Germinal center (tissue), 1 donor: ENCODE data around the gene HOXC12.

Experiments used
- DNase-seq: peaks from one replicate; pipeline ENCODE4 v3.0.0; 2012; ENCODE audit warnings: mixed read lengths, low spot score

HOXC12 gene

DNA sequence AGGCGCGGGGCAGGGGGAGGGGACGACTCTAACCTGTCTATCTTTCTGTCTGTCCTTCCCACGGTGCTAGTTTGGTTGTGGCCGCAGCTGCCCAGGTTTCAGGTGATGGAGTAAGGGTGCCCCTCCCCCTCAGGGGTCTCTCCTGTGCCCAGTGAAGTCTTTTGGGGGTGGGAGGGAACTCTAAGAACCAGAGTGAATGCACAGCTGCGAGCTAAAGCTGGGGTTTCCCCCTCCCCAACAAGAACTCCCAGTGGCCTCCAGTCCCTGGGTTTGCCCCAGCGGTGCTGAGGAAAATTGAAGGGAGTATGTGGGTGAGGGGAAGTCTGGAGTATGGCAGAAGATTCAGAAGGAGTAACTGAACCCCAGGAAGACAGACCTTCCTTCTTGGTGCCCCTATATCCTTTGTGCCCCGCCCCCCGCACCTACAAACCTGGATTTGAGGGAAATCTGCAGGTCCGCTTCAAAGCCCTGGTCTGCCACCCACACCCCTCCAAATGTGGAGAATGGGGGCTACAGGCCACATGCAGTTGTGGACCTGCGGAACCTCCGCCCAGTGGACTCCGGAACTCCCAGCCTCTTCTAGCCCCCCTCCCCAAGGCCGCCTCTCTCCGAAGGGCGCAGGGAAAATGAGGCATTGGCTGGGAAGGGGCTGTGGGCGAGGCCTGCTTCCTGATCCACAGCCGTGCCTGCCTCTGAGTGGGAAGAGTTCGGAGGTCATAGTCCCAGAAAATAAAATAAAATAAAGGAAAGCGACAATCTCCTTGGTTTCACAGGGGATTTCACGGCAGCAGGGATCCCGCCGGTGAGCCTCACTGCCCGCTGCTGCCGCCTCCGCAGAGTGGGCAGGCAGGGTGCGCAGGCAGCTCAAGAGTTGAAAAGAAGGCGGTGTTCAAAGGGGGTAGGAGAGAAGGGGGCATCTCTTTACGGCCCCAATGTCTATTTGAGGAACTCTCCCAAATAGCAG lies 41.8 kb downstream of the HOXC12 start:
- no peak for DNase-seq

DNA sequence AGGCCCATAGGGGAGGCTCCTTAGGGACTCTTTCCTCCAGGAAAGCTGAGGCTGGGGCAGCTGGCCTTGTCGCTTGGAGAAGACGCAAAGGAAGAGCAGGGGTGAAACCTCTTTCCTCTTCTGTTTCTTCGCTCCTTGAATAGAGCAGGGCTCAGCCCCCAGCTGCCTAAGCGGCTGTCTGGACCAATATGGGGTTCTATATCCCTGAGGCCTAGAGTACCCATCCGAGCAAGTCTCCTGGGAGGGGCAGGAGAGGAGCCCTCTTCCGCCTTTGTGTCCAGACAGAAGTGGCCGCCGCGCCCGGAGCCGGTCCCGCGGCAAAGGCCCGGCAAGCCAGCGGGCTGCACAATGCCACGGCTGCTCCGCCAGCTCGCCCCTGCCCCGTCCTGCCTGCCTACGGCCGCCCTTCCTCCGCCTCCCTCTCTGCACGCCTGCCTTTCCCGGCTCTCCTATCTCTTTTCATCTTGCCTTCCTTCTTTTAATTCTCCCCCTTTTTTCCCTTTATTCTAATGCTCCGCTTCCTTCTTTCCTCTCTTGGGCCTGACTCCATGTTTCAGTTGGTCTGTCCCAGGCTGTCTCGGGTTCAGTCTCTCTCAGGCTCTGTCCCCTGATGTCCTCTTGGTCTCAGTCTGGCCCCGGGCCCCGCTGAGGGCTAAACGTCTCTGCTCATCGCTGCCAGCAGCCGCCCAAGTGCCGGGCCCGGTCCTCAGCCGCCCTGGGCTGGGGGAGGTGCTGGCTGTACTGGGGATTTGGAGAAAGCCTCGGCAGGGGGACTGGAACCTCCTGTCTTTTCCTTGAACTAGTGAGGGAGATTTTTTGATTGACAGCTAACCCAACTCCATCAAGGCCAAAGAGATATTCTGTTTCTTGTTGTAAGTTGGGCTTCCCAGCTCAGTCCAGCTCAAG lies 42.8 kb downstream of the HOXC12 start:
- DNase-seq = no peak

DNA sequence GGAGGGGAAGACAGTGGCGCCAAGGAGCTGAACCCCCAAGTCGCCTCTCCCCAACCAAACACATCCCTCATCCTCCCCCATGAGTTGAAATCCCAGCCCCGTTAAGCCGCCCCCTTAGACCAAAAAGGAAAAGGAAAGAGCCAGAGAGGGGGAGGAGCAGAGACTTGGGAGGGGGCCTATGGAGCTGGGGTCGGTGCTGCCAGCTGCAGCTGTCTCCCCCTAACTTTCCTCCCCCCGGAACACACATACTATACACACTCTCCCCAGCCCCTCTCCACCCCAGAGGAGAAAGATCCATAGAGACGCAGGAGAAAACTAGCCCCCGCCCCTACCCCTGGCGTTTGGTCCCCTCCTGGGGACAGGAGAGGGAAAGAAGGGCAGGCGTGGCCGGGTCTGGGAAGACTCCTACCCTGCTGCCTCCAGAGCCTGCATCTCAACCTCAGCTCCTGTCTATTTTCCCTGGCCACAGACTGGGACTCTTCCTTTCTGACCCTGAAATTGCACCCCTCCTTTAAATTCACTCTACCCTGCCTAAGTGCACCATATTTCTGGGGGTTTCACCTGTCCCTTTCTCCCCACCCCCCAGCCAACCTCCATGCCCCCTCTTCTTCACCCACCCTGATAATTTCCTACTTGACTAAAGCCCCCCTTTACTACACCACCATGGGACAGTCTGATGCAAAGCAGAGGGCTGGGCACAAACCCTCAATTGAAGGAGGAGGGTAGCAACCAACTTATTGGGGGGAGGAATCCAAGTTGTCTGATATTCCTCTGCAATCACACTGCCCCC lies 43.6 kb downstream of the HOXC12 start:
- no peak for DNase-seq

DNA sequence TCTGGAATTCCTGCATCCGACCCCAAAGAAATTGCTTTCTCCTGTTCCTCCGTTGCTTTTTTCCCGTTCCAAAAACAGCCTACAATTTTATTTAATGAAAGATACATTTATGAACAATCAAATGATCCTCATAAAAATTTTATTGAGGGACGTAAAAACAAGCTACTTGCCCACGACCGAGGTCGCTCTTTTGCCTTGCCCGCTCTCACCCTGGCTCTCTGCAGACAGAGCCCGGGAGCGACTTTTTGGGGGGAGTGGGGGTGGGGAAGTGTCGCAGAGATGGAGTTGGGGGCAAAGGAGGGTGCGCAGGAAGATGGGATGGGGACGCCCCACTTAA lies 44.2 kb downstream of the HOXC12 start:
- DNase-seq = no peak

DNA sequence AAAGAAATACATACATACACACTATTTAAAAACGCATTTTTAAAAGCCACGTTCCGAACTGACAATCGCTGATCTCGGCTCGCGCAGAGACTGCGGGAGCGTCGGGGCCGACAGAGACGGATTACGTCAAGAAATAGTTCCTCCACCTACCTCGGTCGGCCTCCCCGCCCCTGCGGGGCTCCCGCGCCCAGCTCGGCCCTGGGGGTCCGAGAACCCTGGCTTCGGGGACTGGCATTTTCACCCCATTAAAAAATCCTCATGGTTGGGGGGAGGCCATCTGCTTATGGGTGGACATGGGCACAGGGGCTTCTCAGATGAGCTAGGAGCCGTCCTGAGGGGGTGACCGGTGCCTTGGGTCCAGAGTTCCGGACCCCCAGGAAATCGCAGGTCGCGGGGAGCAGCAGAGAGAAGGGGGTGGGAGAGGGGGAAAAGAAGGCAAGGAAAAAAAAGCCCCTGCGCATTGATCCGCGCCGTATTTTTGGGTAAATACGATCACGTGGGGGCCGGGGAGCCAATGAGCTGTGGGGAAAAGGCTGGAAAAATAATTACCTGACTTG lies 44.9 kb downstream of the HOXC12 start:
- DNase-seq = peak; percentile 42

DNA sequence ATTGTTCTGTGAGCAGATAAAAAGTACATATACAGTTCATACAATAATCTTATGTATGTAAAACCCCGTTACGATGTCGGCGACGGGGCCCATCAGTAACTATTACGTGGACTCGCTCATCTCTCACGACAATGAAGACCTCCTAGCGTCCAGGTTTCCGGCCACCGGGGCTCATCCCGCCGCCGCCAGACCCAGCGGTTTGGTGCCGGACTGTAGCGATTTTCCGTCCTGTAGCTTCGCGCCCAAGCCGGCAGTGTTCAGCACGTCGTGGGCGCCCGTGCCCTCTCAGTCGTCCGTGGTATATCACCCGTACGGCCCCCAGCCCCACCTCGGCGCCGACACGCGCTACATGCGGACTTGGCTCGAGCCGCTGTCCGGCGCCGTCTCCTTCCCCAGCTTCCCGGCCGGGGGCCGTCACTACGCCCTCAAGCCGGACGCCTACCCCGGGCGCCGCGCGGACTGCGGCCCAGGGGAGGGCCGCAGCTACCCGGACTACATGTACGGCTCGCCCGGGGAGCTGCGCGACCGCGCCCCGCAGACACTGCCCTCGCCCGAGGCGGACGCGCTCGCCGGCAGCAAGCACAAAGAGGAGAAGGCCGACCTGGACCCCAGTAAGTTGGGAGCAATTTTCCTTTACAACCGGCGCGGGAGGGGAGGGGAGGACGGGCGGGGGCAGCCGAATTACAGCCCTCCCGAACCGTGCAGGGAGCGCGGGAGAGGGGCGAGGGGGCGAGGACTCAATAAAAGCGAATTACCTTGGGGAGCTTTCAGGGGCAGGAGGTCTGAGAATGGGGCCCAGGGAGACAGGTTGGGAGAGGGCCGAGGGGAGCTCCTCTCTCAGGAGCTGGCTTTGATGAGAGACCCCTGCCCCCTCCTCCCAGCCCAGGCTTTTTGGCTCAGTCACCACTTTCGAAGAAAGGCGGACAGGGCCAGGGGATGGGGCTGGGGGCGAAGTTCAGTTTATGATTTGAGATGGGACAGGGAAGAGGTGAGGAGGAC lies 45.7 kb downstream of the HOXC12 start, which contains the start of gene HOXC9:
HOXC9 (plus strand) TSS at position 46 of the 999 bp plus-strand sequence; CDS start at position 74, 28 bp downstream.
- DNase-seq = no peak

DNA sequence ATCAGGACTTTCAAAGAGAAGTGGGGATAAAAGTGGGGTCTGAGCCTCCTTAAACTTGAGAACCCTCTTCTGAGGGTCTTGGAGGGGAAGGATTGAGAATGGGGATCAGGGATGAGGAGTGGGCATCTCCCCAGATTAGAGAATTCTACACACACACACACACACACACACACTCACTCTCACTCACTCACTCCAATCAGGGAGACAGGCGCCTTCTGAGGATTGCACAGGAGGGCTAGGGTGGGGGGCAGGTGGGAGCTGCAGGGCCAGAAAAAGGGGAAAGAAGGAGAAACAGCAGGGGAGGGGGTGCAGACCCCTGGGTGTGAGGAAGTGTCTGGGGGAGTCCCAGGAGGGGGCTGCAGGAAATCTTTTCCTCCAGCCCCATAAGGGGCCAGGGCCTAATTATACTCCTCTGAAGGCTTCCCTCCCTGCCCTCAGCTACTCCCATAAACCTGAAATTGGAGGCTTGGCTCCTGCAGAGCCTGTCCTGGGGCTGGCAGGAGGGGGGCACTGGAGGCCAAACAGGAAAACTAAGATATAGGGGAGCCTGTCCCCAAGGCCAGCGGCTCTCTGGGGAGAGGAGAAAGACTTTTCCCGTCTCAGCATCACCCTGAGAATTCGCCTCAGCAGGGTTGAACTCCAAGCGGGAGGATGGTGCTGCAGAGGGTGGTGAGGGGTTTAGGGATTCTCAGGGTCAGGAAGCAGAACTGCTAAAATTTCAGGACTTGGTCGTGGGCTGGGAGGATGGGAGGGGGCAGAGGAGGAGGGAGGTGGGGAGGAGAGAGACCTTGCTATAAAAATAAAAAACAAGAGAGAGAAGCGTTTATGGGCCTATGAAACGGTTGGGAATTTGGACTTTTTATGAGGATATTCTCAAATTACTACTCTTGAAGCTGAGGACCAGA lies 46.8 kb downstream of the HOXC12 start:
- DNase-seq = no peak

DNA sequence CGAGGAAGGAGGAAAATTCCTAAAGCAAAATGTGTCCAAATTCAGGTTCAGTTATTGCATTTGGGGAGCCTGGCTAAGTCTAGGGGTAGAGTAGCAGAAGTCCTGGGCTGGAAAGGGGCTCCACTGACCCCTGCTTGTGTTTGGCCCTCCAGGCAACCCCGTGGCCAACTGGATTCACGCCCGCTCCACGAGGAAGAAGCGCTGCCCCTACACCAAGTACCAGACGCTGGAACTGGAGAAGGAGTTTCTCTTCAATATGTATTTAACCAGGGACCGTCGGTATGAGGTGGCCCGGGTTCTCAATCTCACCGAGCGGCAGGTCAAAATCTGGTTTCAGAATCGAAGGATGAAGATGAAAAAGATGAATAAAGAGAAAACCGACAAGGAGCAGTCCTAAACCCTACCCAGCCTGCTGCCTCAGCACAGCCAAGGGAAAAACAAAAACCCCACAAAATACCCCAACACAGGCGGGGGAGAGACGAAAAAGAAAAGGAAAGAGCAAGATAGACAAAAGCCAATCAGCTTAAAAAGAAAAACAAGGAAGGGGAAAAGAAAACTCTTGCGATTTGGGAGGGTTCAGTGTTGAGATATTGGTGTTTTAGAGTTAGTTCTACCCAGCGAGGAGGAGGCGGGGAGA lies 47.7 kb downstream of the HOXC12 start:
- DNase-seq = no peak

DNA sequence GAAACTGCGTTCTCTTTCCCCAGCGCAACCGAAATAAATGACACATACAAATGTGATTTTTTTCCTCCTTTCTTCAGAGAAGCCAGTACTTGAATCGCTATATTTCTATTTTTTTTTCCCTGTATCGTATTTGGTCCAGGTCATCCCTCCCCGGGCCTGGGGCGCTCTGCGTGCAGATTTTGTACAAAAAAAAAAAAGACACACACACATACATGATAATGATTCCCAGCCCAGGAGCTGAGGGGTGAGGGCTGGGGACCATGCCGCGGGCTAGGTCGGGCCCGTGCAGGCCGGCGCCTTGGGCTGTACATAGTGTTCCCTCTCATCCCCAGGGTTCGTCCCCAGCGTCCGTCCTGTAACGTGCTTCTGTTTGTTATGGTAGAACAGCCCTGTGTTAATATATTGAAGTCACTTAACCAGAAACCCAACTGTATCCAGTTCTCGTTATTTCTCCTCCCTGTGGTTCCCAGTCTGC lies 48.2 kb downstream of the HOXC12 start:
- DNase-seq = no peak

DNA sequence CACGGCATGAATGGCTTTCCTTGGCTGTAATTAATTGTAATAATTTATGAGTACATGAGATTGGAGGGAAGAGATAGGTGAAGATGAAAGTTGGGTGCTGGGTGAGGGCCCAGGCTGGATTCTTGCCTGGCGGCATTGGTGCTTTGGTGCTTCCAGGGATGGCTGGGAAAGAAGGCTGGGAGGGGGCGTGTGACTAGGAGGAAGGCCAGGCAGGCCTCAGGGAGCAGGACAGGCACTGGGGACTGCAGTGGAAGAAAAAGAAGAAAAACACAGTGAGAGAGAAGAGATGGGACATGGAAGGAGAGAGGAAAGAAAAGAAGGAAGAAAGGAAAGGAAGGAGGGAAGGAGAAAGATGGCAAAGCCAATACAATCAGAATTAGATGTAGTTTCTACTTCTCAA lies 48.9 kb downstream of the HOXC12 start:
- no peak for DNase-seq

DNA sequence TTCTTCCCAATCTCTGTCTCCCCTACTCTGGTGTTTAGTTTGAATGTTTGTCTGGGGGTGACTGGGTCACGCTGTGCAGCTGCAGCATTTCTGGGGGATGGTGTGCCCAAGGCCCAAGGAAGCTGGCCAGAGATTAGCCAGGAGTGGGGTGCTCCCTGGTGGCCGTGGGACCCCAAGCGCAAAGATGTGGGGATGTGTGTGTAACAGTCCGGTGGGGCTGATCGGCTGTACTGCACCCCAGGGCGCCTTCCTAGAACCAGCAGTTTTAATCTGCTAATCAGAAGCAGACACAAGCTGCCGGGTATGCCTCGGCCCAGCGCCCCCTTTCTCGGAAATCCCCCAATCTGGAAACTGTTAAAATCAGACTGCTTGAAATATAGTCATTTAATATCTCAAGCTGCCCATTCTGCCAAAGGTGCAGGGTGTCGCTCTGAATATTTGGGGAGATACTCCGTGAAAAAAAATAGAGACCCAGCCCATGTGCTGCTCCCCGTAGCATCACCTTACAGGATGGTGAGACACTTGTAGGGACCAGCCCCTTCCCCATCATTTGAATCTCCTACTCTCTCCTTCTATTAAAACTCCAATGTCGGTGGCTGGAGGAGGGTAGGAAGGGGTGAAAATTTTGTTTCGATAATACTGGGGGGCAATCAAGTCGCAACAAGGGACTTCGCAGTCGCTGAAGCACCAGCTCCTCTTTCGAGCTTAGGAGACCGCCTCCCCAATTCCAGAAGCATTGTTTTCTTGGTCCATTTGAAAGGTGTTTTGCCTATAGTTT lies 49.5 kb downstream of the HOXC12 start:
- no peak for DNase-seq

DNA sequence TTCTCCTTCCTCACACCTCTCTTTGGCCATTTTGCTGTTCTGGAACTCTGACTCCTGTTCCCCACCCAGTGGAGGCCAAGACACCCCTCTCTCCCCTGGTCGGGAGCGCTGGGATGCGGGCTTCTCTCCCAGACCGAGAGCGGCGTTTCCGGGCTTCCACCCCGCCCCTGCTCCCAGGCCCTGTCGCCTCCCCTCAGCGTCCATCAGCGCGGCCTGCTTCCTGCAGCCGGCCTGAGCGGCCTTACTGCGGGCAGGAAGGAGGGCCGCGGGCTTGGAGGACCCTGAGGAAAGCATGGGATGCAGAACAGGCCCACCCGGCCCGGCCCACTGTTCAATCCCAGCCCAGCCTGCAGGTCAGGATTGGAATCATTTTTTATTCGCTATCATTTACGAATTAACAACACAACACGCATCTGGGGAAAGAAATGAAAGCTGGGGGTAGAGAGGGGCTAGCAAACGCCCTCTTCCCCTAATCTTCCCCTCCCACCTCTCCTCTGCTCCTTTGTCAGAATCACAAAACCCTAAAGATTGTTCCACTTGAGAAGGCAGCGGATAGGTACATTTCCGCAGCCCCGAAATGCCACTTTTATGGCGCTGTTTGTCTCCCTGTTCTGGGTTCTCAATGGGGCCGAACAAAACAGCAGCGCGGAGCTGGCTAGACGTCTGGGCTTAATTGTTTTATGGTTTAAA lies 50.3 kb downstream of the HOXC12 start:
- DNase-seq = no peak

DNA sequence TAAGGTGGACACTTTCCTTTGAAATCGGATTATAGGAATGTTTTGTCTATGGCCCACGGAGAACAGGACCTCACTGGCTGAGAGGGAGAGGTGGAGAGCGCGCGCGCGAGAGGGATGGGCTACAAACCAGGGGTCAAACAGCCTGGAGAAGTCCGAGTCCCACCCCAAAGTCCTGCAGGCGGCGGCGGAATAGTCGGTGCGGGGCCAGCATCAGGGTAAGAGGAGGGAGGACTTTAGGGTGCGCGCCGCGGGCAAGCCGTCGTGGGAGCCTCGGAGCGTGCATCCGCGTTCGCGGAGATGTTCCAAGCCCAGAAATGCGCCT lies 50.8 kb downstream of the HOXC12 start:
- DNase-seq = no peak

DNA sequence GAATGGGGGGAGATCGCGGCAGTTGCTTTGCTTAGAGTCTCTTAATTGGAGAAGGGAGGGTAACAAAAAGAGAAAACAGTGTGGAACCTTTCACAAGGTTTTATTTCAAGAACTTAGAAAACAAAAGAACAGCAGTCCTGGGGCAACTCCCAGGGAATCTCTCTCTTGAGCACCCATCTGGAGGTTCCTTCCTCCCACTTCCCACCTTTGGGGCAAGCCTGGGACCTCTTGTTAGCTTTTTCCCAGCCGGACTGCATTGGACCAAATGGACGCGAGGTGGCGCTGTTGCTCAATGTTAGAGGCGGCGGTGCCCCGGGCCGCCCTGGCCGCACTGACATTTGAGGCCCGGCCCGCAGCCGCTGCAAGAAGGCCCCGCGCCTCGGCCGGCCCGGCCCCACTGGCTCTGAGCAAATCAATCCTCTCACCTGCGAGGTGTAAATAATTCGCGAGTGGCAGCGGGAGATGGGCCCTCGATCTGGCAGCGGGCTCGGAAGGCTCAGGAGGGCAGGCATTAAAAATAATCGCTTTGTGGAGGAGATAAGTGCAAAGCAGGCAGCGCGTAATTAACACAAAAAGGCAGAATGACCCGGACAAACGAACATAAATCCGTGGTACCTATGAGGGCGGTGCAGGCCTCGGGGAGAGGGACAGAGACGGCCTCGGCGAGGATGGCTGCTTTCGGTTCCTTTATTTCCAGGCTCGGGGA lies 51.3 kb downstream of the HOXC12 start:
- DNase-seq = peak; percentile 86

DNA sequence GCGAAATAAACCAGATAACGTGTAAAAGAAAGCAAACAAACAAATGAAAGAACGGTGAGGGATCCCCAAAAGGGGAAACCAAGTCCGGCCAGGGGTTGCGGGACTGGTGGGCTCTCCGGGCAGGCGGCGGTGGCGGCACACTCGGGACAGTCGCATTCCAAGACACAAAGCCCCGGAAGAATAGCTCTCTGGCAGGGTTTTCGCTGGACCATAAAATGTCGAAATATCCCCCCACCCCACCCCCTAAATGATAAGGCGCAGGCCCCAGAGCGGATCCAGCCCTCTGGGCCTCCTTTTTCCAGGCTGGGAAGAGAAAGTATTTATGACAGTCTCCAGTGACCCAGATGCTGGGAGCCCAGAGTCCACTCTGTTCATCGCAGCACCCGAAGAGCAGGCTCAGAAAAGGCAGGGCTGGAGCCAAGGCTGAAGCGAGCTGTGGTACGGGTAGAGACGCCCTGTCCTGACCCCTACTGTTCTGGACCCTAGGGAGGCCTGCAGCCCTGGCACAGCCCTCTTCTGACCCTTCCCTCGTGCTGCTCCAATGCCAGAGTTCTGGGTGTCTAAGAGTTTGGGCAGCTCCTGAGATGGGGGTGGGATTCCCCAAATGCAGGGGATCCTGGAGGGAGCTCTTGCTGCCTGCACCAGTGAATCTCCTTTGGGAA lies 52.0 kb downstream of the HOXC12 start:
- DNase-seq = no peak

DNA sequence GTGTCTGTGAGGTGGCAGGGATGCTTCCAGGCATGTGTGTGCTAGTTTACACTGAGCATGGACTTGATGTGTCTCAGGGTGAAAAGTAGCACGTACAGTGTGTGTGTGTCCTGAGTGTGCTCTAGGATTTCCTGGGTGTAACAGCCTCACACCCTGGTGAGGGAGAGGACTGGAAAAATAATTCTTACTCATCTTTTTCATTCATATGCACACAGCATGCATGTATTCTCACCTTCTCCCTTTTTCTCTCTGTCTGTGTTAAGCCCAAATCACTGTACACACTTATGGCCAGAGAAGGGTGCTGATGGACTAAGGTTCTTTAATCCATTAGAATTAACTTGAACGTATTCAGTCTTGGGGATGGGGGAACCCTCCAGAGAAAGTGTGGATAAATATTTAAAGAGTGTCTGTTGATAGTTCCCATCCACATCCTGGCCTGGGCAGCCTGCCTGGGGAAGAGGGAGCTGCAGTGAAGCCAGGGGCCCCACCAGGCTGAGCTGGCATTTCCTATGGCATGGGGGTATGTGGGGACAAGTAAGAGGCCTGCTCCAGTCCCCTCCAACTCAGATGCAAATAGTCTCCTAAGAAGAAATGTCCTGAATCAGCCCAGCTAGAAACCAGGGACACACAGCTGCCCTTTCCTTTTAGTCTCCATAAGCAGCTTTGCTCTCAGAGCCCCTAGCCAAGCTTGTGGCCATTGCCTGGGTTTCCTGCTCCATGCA lies 53.0 kb downstream of the HOXC12 start:
- no peak for DNase-seq
